CD14-positive monocyte (primary cell): Measurements from ENCODE around the gene JKAMP. TPM values are rescaled to one million over a fixed set of nuclear protein-coding genes. Genes with fewer than 3 reads are reported as not detected.

Experiments
- DNase-seq, 3 donors: peaks; one replicate each; pipeline ENCODE4 v3.0.0-alpha.2; 2011 to 2022
- H2AFZ ChIP-seq: 2 replicates; pipeline ENCODE4 v1.6.0; 2012; ENCODE audit warnings: mild to moderate bottlenecking, low read depth, low read length, inconsistent platforms; ENCODE audit not compliant: insufficient read depth, poor library complexity, severe bottlenecking
- H3K27ac ChIP-seq, 2 donors: 1 replicate in 1 of 2; 2 replicates in 1 of 2; pipeline ENCODE4 v1.5.1; 2012 to 2013; ENCODE audit warnings: low read length in 2 of 2, control low read depth in 1 of 2, inconsistent platforms in 1 of 2, low read depth in 1 of 2, mild to moderate bottlenecking in 1 of 2
- H3K27me3 ChIP-seq, 2 donors: one replicate each; pipeline versions ENCODE4 v1.6.0 to v1.6.1; 2011 to 2013; ENCODE audit warnings: low read length in 2 of 2; ENCODE audit not compliant: control insufficient read depth in 2 of 2, insufficient read depth in 2 of 2
- H3K36me3 ChIP-seq, 2 donors: replicated peaks in 1 of 2; 1 replicate in 1 of 2; 2 replicates in 1 of 2; pipeline versions ENCODE4 v1.5.1 to v1.6.1; 2012 to 2013; ENCODE audit warnings: low read length in 2 of 2, control low read depth in 1 of 2, inconsistent platforms in 1 of 2, mild to moderate bottlenecking in 1 of 2; ENCODE audit not compliant: insufficient read depth in 2 of 2, control insufficient read depth in 1 of 2
- H3K4me1 ChIP-seq, 2 donors: 1 replicate in 1 of 2; 2 replicates in 1 of 2; pipeline versions ENCODE4 v1.5.1 to v1.6.1; 2012 to 2013; ENCODE audit warnings: low read length in 2 of 2, control low read depth in 1 of 2, inconsistent platforms in 1 of 2, mild to moderate bottlenecking in 1 of 2, moderate library complexity in 1 of 2; ENCODE audit not compliant: insufficient read depth in 2 of 2, control insufficient read depth in 1 of 2
- H3K4me2 ChIP-seq: replicated peaks from 2 replicates; pipeline ENCODE3; 2012; ENCODE audit warnings: low read length, moderate library complexity, mild to moderate bottlenecking; ENCODE audit not compliant: poor library complexity, severe bottlenecking; ENCODE audit errors: extremely low read depth
- H3K4me3 ChIP-seq, 3 experiments: fragments of 200-600 bp in 1 of 3; sonication (generic) in 1 of 3; replicated peaks in 1 of 3; 1 replicate in 2 of 3; 2 replicates in 1 of 3; pipeline ENCODE4 v1.5.1; 2011 to 2013; ENCODE audit warnings: low read length in 3 of 3, mild to moderate bottlenecking in 3 of 3, control low read depth in 2 of 3, low read depth in 2 of 3, inconsistent platforms in 1 of 3, moderate library complexity in 1 of 3
- H3K79me2 ChIP-seq: 2 replicates; pipeline ENCODE4 v1.6.0; 2012; ENCODE audit warnings: mild to moderate bottlenecking, control low read depth, inconsistent platforms, low read length, moderate library complexity; ENCODE audit not compliant: insufficient read depth
- H3K9ac ChIP-seq: 2 replicates; pipeline ENCODE4 v1.6.0; 2017; ENCODE audit warnings: low read length, mild to moderate bottlenecking; ENCODE audit not compliant: insufficient read depth, poor library complexity, severe bottlenecking
- H3K9me3 ChIP-seq, 2 donors: replicated peaks in 1 of 2; 1 replicate in 1 of 2; 2 replicates in 1 of 2; pipeline versions ENCODE4 v1.5.1 to v1.6.1; 2012 to 2013; ENCODE audit warnings: low read length in 2 of 2, control low read depth in 1 of 2; ENCODE audit not compliant: control insufficient read depth in 1 of 2, insufficient read depth in 1 of 2
- H4K20me1 ChIP-seq: 2 replicates; pipeline ENCODE4 v1.6.0; 2012; ENCODE audit warnings: mild to moderate bottlenecking, low read length, control low read depth, moderate library complexity; ENCODE audit not compliant: insufficient read depth
- H3K27ac Mint-ChIP-seq, 7 donors: one replicate each; pipeline ENCODE4 v1.8.0; 2020; ENCODE audit warnings: mild to moderate bottlenecking in 7 of 7, mixed read lengths in 7 of 7, moderate library complexity in 6 of 7, inconsistent platforms in 2 of 7
- H3K27me3 Mint-ChIP-seq, 3 donors: one replicate each; pipeline ENCODE4 v1.8.0; 2021 to 2022; ENCODE audit warnings: low read depth in 3 of 3, mild to moderate bottlenecking in 3 of 3, mixed read lengths in 3 of 3, moderate library complexity in 3 of 3, inconsistent platforms in 1 of 3
- H3K36me3 Mint-ChIP-seq, 2 donors: one replicate each; pipeline ENCODE4 v1.8.0; 2020; ENCODE audit warnings: mixed read lengths in 2 of 2, inconsistent platforms in 1 of 2, mild to moderate bottlenecking in 1 of 2
- H3K4me1 Mint-ChIP-seq: one replicate; pipeline ENCODE4 v1.8.0; 2020; ENCODE audit warnings: mild to moderate bottlenecking, mixed read lengths
- H3K4me3 Mint-ChIP-seq, 2 donors: one replicate each; pipeline ENCODE4 v1.8.0; 2020; ENCODE audit warnings: mild to moderate bottlenecking in 2 of 2, mixed read lengths in 2 of 2, moderate library complexity in 1 of 2
- H3K9me3 Mint-ChIP-seq, 7 donors: one replicate each; pipeline ENCODE4 v1.8.0; 2020 to 2022; ENCODE audit warnings: mixed read lengths in 7 of 7, mild to moderate bottlenecking in 6 of 7, moderate library complexity in 6 of 7, inconsistent platforms in 2 of 7
- WGBS: methylation state at CpG from one replicate; pipeline ENCODE4 v1.1.5; 2013; ENCODE audit warnings: missing lambda C conversion rate; ENCODE audit not compliant: insufficient coverage; 5-methylcytosine and 5-hydroxymethylcytosine counted together
- intact Hi-C, 2 donors: fragments of 100-400 bp; cut with micrococcal nuclease; formaldehyde crosslinking; loops; one replicate each; pipeline versions ENCODE4 v1.15.0 to v1.15.1; 2023
- polyA plus RNA-seq, 3 donors: library from polyadenylated mRNA; depleted of rRNA in 1 of 3; unstranded in 2 of 3; stranded (reverse) in 1 of 3; fragments of 300-500 nt in 2 of 3; fragments of >200 nt in 1 of 3; fragmentation: Illumina TruSeq in 2 of 3; gene quantifications; 1 replicate in 2 of 3; 2 replicates in 1 of 3; pipeline ENCODE4 v1.2.3, GENCODE V29; 2012 to 2021
- TF ChIP-seq, protein P1 (sequence below): fragments of 200-600 bp; IDR thresholded peaks from one replicate; pipeline ENCODE4 v1.8.0; 2022; ENCODE audit warnings: antibody characterized with exemption, mild to moderate bottlenecking

JKAMP gene
- polyA plus RNA-seq, 3 donors, result 49.7 to 134 (median 99.4) TPM

- H3K4me3 ChIP-seq, result peak overlapping the region in 1 of 3 experiments; percentile 95
- H3K4me2 ChIP-seq, result peak overlapping the region; percentile 91
- no peak overlapping the region for H3K9ac ChIP-seq
- H3K27ac ChIP-seq, result peak overlapping the region in 1 of 2 donors; percentile 47
- TF ChIP-seq, protein P1, sequence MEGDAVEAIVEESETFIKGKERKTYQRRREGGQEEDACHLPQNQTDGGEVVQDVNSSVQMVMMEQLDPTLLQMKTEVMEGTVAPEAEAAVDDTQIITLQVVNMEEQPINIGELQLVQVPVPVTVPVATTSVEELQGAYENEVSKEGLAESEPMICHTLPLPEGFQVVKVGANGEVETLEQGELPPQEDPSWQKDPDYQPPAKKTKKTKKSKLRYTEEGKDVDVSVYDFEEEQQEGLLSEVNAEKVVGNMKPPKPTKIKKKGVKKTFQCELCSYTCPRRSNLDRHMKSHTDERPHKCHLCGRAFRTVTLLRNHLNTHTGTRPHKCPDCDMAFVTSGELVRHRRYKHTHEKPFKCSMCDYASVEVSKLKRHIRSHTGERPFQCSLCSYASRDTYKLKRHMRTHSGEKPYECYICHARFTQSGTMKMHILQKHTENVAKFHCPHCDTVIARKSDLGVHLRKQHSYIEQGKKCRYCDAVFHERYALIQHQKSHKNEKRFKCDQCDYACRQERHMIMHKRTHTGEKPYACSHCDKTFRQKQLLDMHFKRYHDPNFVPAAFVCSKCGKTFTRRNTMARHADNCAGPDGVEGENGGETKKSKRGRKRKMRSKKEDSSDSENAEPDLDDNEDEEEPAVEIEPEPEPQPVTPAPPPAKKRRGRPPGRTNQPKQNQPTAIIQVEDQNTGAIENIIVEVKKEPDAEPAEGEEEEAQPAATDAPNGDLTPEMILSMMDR, result no peak
- H3K4me1 ChIP-seq, result peaks cover 34 to 36% of the 10 kb centered on the region in 2 donors
- no peaks in the 10 kb centered on the region for H3K9me3 ChIP-seq
- Mint-ChIP-seq H3K27ac (peak overlapping the region in 4 of 7 donors; percentile 45 to 95 (median 50)), H3K36me3 (peaks cover 11 to 15% of the 10 kb centered on the region in 2 donors), H3K9me3 (no peaks in the 10 kb centered on the region), H3K27me3 (no peaks in the 10 kb centered on the region), H3K4me3 (peak overlapping the region; percentile 95 to 98), H3K4me1 (peaks cover 52% of the 10 kb centered on the region)
- 79% methylated on average over 3 of the region's 6 CpGs for WGBS
- peak overlapping the region; percentile 97 for H2AFZ ChIP-seq
- peaks cover 0 to 12% of the 10 kb centered on the region in 2 donors for H3K36me3 ChIP-seq
- H3K79me2 ChIP-seq, result peaks cover 39% of the 10 kb centered on the region
- intact Hi-C loops, result loop anchor here (5.0 to 10.0 kb wide), 4 partner anchors 92 to 762 kb away; partner anchors contain the start of genes CCDC175 (in 2 of the 2), DAAM1 (in 1 of the 2) and PPM1A (in 1 of the 2)
- H4K20me1 ChIP-seq, result peaks cover 28% of the 10 kb centered on the region
- DNase-seq, result no peak
- H3K27me3 ChIP-seq, result no peaks in the 10 kb centered on the region
These were observed 1.6 kb upstream of the JKAMP start for GRCh38 chr14:59482541-59483331.

DNA sequence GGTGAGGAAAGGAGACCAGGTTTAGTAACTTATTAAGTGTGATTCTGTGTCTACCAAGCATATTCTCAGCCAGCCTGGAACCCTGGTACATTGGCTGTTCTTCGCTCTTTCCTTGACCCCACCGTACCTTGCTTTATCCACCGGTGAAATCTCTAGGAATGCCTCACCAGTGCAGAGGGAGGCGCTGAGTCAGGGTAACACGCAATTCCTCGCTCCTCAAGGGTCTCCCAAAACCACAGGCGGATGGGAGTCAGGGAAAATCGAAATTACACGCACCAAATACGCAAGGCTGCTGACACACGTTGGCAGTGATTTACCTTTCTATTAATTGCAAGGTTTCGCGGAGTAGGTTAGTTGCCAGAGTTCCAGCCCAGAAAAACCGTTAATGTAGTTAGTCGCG, 954 bp upstream of the JKAMP start:
- H3K9ac ChIP-seq, result peak overlapping the region; percentile 81
- H3K79me2 ChIP-seq, result peaks cover 42% of the 10 kb centered on the region
- no peaks in the 10 kb centered on the region for H3K9me3 Mint-ChIP-seq
- H3K4me1 Mint-ChIP-seq, result peaks cover 53% of the 10 kb centered on the region
- whole genome bisulfite sequencing, result 2% methylated on average over 16 of the region's 16 CpGs
- H3K27me3 ChIP-seq, result no peaks in the 10 kb centered on the region
- H3K9me3 ChIP-seq, result no peaks in the 10 kb centered on the region
- peak overlapping the region in 6 of 7 donors; percentile 42 to 98 (median 85) for H3K27ac Mint-ChIP-seq
- peak overlapping the region; percentile 72 to 91 for H3K27ac ChIP-seq
- peaks cover 13 to 18% of the 10 kb centered on the region in 2 donors for H3K36me3 Mint-ChIP-seq
- H3K4me3 Mint-ChIP-seq, result peak overlapping the region; percentile 95 to 98
- intact Hi-C loops, result loop anchor here (5.0 to 10.0 kb wide), 4 partner anchors 91 to 761 kb away; partner anchors contain the start of genes CCDC175 (in 2 of the 2), DAAM1 (in 1 of the 2) and PPM1A (in 1 of the 2)
- peak overlapping the region; percentile 91 for H3K4me2 ChIP-seq
- TF ChIP-seq, protein P1, result no peak
- peak in 1 of 3 donors; percentile 26 for DNase-seq
- peaks cover 1 to 15% of the 10 kb centered on the region in 2 donors for H3K36me3 ChIP-seq
- peak overlapping the region; percentile 80 to 95 (median 83) for H3K4me3 ChIP-seq
- H3K27me3 Mint-ChIP-seq, result no peaks in the 10 kb centered on the region
- H3K4me1 ChIP-seq, result peaks cover 34 to 36% of the 10 kb centered on the region in 2 donors
- peaks cover 33% of the 10 kb centered on the region for H4K20me1 ChIP-seq
- H2AFZ ChIP-seq, result peak overlapping the region; percentile 97
